ENCODE data around the gene CEP72. TPM values are rescaled to one million over a fixed set of nuclear protein-coding genes. Genes with fewer than 3 reads are reported as not detected.

Gene CEP72
- total and polyA plus RNA-seq, 2 experiments from 2014 or later: 3.2 to 4.2 TPM

DNA sequence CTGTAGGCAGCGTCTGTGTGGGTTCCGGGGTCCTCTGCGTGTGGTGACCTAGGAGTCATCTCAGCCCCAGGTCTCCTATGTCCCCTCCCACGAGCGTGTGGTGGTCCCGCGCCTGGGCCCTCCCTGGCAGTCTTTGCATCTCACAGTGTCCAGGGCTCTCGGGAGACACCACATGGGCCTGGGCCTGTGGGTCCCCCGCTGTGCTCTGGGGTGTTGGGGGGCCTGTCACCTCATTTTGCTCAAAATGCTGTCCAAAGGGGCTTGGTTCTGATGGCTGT, 27.1 kb downstream of the CEP72 start:
- Histone ChIP-seq H4K20me1 (ENCODE audit: insufficient read depth, poor library complexity, severe bottlenecking) (no peaks in the 10 kb centered on the region), H3K36me3 (replicated peaks; ENCODE audit: insufficient read depth, low read depth) (no peaks in the 10 kb centered on the region), H3K4me1 (ENCODE audit: insufficient read depth) (no peaks in the 10 kb centered on the region), H3K9me3 (ENCODE audit: low read depth) (no peaks in the 10 kb centered on the region), H3K79me2 (no peaks in the 10 kb centered on the region), H3K27me3 (no peaks in the 10 kb centered on the region), H3K27ac (no peak overlapping the region), H3K4me3 (no peak overlapping the region), H3K4me2 (no peak overlapping the region), H2AFZ (no peak overlapping the region), H3K9me2 (replicated peaks; ENCODE audit: insufficient read depth) (no peaks in the 10 kb centered on the region)
- no peak for TF ChIP-seq EZH2 (IDR thresholded peaks at IDR 0.05; ENCODE audit: borderline replicate concordance)
- TF ChIP-seq, protein P1, sequence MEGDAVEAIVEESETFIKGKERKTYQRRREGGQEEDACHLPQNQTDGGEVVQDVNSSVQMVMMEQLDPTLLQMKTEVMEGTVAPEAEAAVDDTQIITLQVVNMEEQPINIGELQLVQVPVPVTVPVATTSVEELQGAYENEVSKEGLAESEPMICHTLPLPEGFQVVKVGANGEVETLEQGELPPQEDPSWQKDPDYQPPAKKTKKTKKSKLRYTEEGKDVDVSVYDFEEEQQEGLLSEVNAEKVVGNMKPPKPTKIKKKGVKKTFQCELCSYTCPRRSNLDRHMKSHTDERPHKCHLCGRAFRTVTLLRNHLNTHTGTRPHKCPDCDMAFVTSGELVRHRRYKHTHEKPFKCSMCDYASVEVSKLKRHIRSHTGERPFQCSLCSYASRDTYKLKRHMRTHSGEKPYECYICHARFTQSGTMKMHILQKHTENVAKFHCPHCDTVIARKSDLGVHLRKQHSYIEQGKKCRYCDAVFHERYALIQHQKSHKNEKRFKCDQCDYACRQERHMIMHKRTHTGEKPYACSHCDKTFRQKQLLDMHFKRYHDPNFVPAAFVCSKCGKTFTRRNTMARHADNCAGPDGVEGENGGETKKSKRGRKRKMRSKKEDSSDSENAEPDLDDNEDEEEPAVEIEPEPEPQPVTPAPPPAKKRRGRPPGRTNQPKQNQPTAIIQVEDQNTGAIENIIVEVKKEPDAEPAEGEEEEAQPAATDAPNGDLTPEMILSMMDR (IDR thresholded peaks at IDR 0.05; ENCODE audit: poor library complexity): no peak
- TF ChIP-seq EZH2phosphoT487 (IDR thresholded peaks at IDR 0.05; ENCODE audit: low read depth, severe bottlenecking, unreplicated experiment): no peak
- DNase-seq (ENCODE audit: low spot score): no peak
- 98% methylated on average over 9 of the region's 9 CpGs for WGBS (ENCODE audit: low lambda C conversion rate, missing lambda C conversion rate)

DNA sequence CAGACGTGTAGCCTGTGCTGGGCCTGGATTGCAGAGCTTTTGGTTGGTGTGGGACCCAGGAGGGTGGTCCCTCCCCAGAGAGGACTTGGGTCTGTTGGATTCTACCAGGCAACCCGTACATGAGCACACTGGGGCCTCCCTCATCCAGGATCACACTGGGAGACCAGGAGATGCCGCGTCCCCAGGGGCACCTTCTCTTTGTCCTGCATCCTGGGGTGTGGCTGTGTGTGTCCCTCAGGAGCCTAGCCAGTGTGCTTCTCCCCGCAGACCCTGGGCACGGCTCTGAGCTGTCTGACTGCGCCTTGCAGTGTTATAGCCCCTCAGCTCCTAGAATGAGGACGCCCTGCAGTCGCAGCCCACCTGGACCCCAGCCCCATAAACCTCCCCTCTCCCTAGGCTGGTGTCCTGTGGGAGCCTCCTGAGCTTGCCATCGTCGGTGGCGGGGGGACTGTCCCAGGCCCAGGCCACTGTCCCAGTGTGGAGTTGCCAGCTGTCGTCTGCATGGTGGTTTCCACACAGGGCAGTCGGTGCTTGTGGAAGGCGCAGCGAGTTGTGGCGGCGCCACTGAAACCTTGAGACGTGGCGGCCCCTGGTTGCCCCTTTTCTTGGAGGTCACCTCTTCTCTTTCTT, 27.6 kb downstream of the CEP72 start:
- no peaks in the 10 kb centered on the region for H3K9me2 ChIP-seq (replicated peaks; ENCODE audit: insufficient read depth)
- no peaks in the 10 kb centered on the region for H3K27me3 ChIP-seq
- no peaks in the 10 kb centered on the region for H3K4me1 ChIP-seq (ENCODE audit: insufficient read depth)
- H3K4me2 ChIP-seq: no peak overlapping the region
- H2AFZ ChIP-seq: no peak overlapping the region
- no peak overlapping the region for H3K4me3 ChIP-seq
- no peak overlapping the region for H3K27ac ChIP-seq
- H3K36me3 ChIP-seq (replicated peaks; ENCODE audit: insufficient read depth, low read depth): no peaks in the 10 kb centered on the region
- TF ChIP-seq, protein P1 (IDR thresholded peaks at IDR 0.05; ENCODE audit: poor library complexity): no peak
- no peak for TF ChIP-seq EZH2phosphoT487 (IDR thresholded peaks at IDR 0.05; ENCODE audit: low read depth, severe bottlenecking, unreplicated experiment)
- TF ChIP-seq EZH2 (IDR thresholded peaks at IDR 0.05; ENCODE audit: borderline replicate concordance): no peak
- DNase-seq (ENCODE audit: low spot score): no peak
- H4K20me1 ChIP-seq (ENCODE audit: insufficient read depth, poor library complexity, severe bottlenecking): no peaks in the 10 kb centered on the region
- H3K79me2 ChIP-seq: no peaks in the 10 kb centered on the region
- 95% methylated on average over 20 of the region's 20 CpGs for WGBS (ENCODE audit: low lambda C conversion rate, missing lambda C conversion rate)
- no peaks in the 10 kb centered on the region for H3K9me3 ChIP-seq (ENCODE audit: low read depth)

DNA sequence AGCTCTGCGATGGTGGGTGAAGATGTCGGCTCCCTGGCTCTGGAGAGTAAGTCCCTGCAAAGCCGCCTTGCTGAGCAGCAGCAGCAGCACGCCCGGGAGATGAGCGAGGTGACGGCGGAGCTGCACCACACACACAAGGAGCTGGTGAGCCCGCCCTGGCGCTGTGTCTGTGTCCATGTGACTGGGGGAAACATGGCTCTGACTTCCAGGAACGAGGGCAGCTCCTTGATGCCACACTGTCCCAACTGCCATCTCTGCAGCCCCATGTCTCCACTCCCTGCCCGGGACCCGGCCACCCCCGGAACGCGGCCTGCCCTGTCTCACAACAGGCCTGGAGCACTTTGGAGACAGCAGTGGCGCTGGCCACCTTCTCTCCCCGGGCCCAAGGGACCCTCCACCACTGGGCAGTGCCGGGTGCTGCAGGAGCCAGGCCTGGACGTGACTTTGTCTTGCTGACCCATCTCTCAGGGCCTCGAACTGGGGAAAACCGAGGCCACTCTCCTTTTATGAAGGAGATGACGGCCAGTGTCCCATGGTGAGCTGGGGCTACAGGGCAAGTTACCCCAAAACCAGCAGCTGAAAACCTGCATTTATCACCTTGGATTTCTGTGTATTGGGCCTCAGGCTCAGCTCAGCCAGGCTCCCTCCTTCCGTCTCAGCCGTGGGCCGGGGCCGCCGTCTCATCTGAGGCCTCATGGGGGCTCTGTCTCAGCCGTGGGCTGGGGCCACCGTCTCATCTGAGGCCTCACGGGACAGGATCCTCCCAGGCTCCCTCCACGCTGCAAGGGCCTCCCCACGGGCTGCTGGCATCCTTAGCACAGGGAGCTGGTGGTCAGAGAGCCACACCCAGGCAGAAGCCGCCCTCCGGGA, 28.6 kb downstream of the CEP72 start:
- WGBS (ENCODE audit: low lambda C conversion rate, missing lambda C conversion rate): 96% methylated on average over 35 of the region's 35 CpGs
- TF ChIP-seq, protein P1 (IDR thresholded peaks at IDR 0.05; ENCODE audit: poor library complexity): no peak
- TF ChIP-seq EZH2 (IDR thresholded peaks at IDR 0.05; ENCODE audit: borderline replicate concordance) (no peak), EZH2phosphoT487 (IDR thresholded peaks at IDR 0.05; ENCODE audit: low read depth, severe bottlenecking, unreplicated experiment) (no peak)
- Histone ChIP-seq H3K9me2 (replicated peaks; ENCODE audit: insufficient read depth) (no peaks in the 10 kb centered on the region), H3K27me3 (no peaks in the 10 kb centered on the region), H3K4me2 (no peak overlapping the region), H3K4me3 (no peak overlapping the region), H3K79me2 (no peaks in the 10 kb centered on the region), H3K9me3 (ENCODE audit: low read depth) (no peaks in the 10 kb centered on the region), H2AFZ (no peak overlapping the region), H4K20me1 (ENCODE audit: insufficient read depth, poor library complexity, severe bottlenecking) (no peaks in the 10 kb centered on the region), H3K36me3 (replicated peaks; ENCODE audit: insufficient read depth, low read depth) (no peaks in the 10 kb centered on the region), H3K27ac (no peak overlapping the region), H3K4me1 (ENCODE audit: insufficient read depth) (no peaks in the 10 kb centered on the region)
- DNase-seq (ENCODE audit: low spot score): no peak

Data from hepatocyte (in vitro differentiated cells).